ENCODE results near the gene IGFBP6.

- TF ChIP-seq PATZ1 (CRISPR knock-in tag; IDR thresholded peaks at IDR 0.05; ENCODE audit: borderline replicate concordance) (no peak), RBM25 (IDR thresholded peaks at IDR 0.05; ENCODE audit: low read depth, low read length, severe bottlenecking) (no peak)
These were observed 37.9 kb upstream of the IGFBP6 start for GRCh38 chr12:53059434-53060063.
